ENCODE measurements around the gene SOX13. TPM values are rescaled to one million over a fixed set of nuclear protein-coding genes. Genes with fewer than 3 reads are reported as not detected.

Gene SOX13
- total and polyA plus RNA-seq, 10 of the 15 experiments (the other 5 are each of a cell fraction or from before 2014, with no cell fraction given) = 0.04 to 0.31 (median 0.11) TPM; not detected in 7

- no peak overlapping the region for H3K4me2 ChIP-seq (ENCODE audit: control insufficient read depth, insufficient read depth)
- H3K9ac ChIP-seq (ENCODE audit: control insufficient read depth, insufficient read depth, low read length) = no peak overlapping the region
- no peak for TF ChIP-seq ATF2 (IDR thresholded peaks at IDR 0.05; ENCODE audit: low read length)
- no peak for TF ChIP-seq PRDM15 (CRISPR knock-in tag; IDR thresholded peaks at IDR 0.05)
- TF ChIP-seq USF1 (IDR thresholded peaks at IDR 0.05; ENCODE audit: borderline replicate concordance, extremely low read length, insufficient read depth, low read depth, low read length) = no peak
- no peak for TF ChIP-seq CHD2 (IDR thresholded peaks at IDR 0.05; ENCODE audit: borderline replicate concordance, low read depth, low read length)
- no peak for TF ChIP-seq CBX3 (IDR thresholded peaks at IDR 0.05; ENCODE audit: borderline replicate concordance, low read depth)
- no peak for TF ChIP-seq JUNB (IDR thresholded peaks at IDR 0.05)
- no peak for TF ChIP-seq ZNF687 (IDR thresholded peaks at IDR 0.05)
- TF ChIP-seq SUZ12 (IDR thresholded peaks at IDR 0.05; ENCODE audit: unreplicated experiment) = no peak
- no peak for TF ChIP-seq RCOR1 (conservative IDR thresholded peaks at IDR 0.05; ENCODE audit: low read depth, low read length)
- in situ Hi-C loops (cut with MboI) = no loop called here
- intact Hi-C loops (cut with micrococcal nuclease; ENCODE audit: unreplicated experiment) = no loop called here
- RAD21 ChIA-PET (ENCODE audit: unreplicated experiment) = interaction anchor here (0.7 to 1.8 kb wide), 2 partner anchors 259 to 272 kb away, joined by 3 to 6 read pairs; no protein-coding TSS in a partner anchor
- H3K4me3 ChIP-seq = no peak overlapping the region
- POLR2A ChIA-PET = no interaction called here
- CTCF ChIA-PET = interaction anchor here (0.6 to 7.8 kb wide), 4 partner anchors 188 to 287 kb away, joined by 3 to 121 read pairs (median 52); partner anchors contain the start of gene SNRPE
- FAIRE-seq (no peak), ATAC-seq (no peak), DNase-seq (ENCODE audit: low read depth, low spot score) (no peak)
- H3K27me3 ChIP-seq (replicated peaks in 1 of 2; ENCODE audit: control insufficient read depth in 2 of 2, insufficient read depth in 2 of 2, low read length in 1 of 2) = no peaks in the 10 kb centered on the region; a peak in 2 of 4 replicates
- SMC1A ChIA-PET (ENCODE audit: uncharacterized antibody, unreplicated experiment) = interaction anchor here (1.0 kb wide), 1 partner anchor 273 kb away, joined by 3 read pairs; no protein-coding TSS in a partner anchor
- H3K27ac ChIP-seq (ENCODE audit: control insufficient read depth, insufficient read depth) = no peak overlapping the region
- 19% methylated on average over 6 of the region's 6 CpGs for WGBS (ENCODE audit: insufficient coverage, insufficient replicate concordance, low lambda C conversion rate, missing lambda C conversion rate)
- H3K4me1 ChIP-seq (ENCODE audit: control insufficient read depth, insufficient read depth, low read length) = no peaks in the 10 kb centered on the region
- no peaks in the 10 kb centered on the region for H4K20me1 ChIP-seq (ENCODE audit: control insufficient read depth, insufficient read depth)
- H3K36me3 ChIP-seq (ENCODE audit: control insufficient read depth in 2 of 2, insufficient read depth in 2 of 2, low read length in 1 of 2) = no peaks in the 10 kb centered on the region
- H3K9me3 ChIP-seq (replicated peaks; ENCODE audit: control insufficient read depth, insufficient read depth, low read length) = no peaks in the 10 kb centered on the region
- BruUV-seq (replicated peaks) = no TSS peak
- no peaks in the 10 kb centered on the region for H3K79me2 ChIP-seq (ENCODE audit: control insufficient read depth, insufficient read depth, low read length)
- H2AFZ ChIP-seq (ENCODE audit: control insufficient read depth, low read depth, low read length) = no peak overlapping the region
Observed at GRCh38 chr1:204132718-204133117, 59.8 kb downstream of the SOX13 start.
